ENCODE results near the gene ADAMTS20.

GRCh38 chr12:43320281-43320680 lies 231.7 kb downstream of the ADAMTS20 start:
- TF ChIP-seq POLR2A (IDR thresholded peaks at IDR 0.05) (no peak), CTCF (IDR thresholded peaks at IDR 0.05) (no peak), POLR2AphosphoS5 (IDR thresholded peaks at IDR 0.05) (no peak)

Measured in breast epithelium (tissue), 3 donors.